HG03175 (cell line): Measurements from ENCODE around the gene PLXNA2.

Source experiments
- ATAC-seq: cut with Tn5 transposase; IDR thresholded peaks from one replicate; pipeline ENCODE4 v1.9.1; 2021; ENCODE audit warnings: mild to moderate bottlenecking, moderate library complexity; ENCODE audit not compliant: unreplicated experiment

The PLXNA2 gene

GRCh38 chr1:208183977-208184911, 59.9 kb downstream of the PLXNA2 start:
- no peak for ATAC-seq

GRCh38 chr1:208182880-208183645, 61.1 kb downstream of the PLXNA2 start:
- no peak for ATAC-seq

DNA sequence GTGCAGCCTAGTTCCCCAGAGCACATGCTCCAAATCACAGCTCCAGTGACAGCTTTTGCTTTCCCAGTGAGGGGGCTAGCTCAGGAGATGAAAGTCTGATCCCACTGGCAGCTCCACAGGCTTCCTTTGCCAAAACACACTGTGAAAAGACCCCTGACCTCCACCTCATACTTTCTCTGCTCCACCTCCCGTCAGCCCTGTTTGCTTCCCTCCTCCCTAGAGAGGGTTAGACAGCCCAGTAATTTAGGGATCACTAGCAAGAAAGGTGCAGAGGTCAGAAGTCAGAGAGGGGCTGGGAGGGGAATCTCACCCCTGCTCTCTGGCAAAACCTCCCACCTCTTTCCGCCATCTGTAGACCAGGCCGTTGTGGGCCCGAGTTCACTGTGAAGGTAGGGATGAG, 62.8 kb downstream of the PLXNA2 start:
- ATAC-seq = no peak

GRCh38 chr1:208180421-208180820, 63.8 kb downstream of the PLXNA2 start:
- ATAC-seq = no peak

- no peak for ATAC-seq
Measured at GRCh38 chr1:208179961-208180409, 64.2 kb downstream of the PLXNA2 start.

DNA sequence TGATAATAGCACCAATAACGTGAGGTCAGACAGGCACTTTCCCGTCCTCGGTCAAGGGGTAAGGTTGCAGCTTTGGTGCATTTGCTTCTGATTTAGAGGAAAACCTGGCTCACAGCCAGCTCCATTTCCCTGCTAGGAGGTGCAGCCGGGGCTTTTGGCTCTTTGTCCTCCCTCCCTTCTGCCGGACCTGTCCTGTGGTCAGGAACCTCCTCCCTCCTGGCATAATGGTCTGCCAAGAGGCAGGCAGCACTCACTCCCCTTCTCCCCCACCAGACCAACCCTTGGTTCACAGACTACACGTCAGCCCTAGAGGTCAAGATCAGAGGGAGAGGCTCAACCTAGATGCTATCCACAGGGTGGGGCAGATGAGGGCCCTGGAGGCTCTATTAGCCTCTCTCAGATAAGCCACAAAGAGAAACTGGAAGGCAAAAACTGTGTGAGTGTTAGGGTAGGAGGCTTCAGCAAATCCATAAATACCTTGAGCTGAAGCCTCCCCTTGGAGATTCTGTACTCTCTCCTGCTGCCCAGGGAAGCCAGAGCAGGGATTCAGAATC, 64.8 kb downstream of the PLXNA2 start:
- ATAC-seq = no peak

DNA sequence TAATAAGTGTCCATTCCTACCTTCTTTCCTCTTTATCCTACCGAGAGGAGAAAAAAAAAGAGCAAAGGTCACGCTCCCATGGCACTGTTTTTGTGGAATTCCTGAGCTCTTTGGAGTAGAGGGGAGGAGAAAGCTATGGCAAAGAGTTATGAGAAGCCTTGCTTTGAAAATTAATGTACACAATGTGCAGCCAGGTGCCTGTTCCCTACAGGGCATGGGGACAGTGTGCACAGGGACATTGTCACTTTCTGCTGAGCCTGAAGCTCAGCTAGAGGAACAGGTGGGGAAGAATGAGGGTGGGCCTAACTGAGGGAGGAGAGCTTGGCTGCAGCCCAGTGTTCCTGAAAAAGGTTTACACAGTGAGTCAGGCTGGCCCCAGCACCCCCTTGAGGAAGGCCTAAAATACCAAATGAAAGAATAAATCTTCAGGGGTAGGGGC, 66.1 kb downstream of the PLXNA2 start:
- ATAC-seq = no peak

GRCh38 chr1:208177656-208178055, 66.5 kb downstream of the PLXNA2 start:
- no peak for ATAC-seq

DNA sequence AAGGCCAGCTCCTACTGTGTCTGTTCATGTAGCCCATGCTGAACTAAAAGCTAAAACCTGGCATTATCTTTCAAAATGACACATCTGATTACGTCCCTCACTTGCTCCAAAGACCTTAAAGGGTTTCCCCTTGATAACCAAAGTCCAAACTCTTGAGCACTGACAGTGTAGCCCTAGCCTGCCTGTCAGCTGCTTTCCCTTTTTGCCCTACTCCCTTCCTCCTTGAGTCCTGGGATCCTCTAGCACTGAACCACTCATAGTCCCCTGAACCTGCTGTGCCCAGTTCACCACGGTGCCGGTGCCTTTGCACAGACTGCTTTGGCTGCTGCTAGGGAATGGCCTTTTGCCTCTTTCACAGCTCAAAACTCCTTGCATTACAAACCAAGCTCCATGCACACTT, 67.5 kb downstream of the PLXNA2 start:
- ATAC-seq = no peak

- no peak for ATAC-seq
Measured at GRCh38 chr1:208175508-208175895, 68.7 kb downstream of the PLXNA2 start.

DNA sequence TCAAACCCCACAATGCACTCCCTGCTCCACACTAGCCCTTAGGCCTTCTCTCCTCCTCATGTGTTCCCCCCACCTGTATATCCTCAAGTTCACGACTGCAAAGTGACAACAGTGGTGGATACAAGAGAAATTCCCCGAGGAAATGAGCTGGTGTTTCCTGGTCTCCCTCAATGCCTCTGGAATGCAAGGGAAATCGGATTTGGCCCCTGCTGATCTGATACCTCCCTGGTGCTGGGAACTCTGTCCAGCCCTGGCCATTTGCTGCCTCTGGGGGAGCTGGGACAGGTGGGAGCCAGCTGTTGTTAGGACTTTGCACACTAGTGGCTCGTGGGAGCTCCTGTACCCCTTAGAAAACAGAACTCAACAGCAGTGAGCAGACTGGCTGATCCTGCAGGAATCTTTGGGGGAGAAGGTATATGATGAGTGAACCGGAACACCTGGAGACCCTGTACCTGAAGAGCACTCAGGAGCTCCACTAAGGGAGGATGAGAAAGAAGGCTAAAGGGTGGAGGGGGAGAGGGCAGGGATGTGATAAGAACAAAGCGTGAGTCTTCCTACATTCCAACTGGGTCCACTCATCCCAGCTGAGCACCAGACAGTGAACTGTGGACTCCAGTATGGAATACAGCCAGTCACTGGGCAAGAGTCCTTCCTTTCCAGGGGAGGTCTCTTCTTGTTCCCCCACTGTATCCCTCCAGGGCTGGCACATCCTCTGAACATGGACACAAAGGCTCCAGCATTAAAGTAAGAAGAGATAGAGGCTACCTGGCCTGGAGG, 69.3 kb downstream of the PLXNA2 start:
- no peak for ATAC-seq

- no peak for ATAC-seq
Measured at GRCh38 chr1:208174200-208174599, 70.0 kb downstream of the PLXNA2 start.

DNA sequence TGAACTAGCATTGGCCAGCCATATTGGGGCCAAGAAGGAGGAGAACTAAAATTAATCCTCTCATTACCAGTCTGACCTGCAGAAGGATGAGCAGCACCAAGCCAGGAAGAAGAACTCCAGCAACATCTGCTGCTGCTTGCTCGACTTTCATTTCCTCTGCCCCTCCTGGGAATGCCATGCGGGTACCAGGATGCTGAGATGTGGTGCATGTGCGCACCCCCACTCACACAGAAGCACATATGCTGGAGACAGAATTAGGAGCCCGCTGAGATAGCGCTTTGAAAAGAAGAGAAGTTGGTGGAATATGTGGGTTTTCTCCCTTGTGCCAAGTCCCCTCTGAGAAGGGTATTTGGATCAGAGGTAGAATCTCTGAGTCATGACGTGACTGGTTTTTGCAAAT, 70.4 kb downstream of the PLXNA2 start:
- ATAC-seq = no peak

GRCh38 chr1:208172423-208173145, 71.6 kb downstream of the PLXNA2 start:
- ATAC-seq = no peak

DNA sequence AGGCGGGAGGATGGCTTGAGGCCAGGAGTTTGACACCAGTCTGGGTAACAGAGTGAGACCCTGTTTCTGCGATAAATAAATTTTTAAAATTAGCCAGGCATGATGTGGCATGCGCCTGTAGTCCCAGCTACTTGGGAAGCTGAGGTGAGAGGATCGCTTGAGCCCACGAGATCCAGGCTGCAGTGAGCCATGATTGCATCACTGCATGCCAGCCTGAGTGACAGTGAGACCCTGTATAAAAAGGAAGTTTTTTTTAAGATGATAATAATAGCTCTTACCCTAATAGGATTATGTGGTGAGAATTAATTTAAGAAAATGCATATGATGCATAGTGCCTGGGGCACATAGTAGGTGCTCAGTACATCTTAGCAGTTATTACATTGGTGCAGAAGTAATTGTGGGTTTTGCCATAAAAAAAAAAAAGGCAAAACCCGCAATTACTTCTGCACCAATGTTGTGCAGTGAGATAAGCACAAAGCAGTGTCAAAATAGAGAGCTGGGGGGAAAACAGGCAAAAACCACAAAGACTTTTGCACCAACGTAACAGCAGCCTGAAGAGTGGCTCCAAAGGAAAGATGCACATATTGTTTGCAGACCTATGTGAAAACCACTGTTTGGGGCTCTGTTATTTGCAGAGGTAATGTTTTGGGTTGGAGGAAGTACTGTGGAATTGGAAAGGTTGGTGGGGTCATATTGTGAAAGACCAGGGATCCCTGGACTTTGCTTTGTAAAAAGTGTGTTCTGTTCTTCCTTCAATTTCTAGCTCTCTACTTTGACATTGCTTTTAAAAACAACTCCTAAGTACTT, 72.4 kb downstream of the PLXNA2 start:
- no peak for ATAC-seq

GRCh38 chr1:208170252-208170651, 73.9 kb downstream of the PLXNA2 start:
- no peak for ATAC-seq

DNA sequence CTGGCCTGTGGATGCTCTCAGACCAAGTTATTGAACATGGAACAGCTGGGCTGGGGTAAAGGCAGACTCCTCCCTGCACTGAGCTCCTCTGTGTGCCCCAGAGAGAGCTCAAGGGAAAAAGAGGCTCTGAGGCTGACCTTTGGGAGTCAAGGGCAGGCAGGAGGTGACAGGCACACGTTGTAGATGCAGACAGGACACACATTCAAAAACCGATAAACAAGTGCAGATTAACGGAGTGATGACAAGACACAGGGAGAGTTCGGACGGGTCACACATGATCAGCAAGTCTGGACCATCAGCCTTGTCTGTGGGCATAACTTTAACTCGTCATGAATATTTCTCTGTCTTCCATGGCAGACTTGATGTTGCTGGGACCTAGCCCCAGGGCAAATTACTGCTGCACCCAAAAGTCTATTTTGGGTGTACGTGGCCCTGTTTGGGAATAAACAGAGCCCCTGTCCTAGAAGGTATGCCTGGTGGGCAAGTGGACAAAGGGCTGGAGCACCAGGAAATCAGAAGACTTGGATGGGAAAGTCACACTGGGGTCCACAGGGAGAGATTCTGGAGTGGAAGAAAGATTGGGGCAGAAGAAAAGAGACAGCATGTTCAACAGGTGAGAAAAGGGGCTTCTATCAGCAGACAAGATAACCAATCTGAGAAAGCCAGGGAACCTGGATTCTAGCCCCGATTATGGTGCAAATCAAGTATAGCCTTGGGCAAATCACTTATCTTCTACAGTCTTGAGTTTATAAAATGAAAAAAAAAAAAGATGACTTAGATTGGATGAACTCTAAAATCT, 74.9 kb downstream of the PLXNA2 start:
- ATAC-seq = no peak

GRCh38 chr1:208167261-208167869, 76.8 kb downstream of the PLXNA2 start:
- ATAC-seq = no peak
